B cell (primary cell): ENCODE results near the gene HOXD10. TPM values are rescaled to one million over a fixed set of nuclear protein-coding genes. Genes with fewer than 3 reads are reported as not detected.

Experiments
- ATAC-seq: fragments of 200-7000 bp; cut with Tn5 transposase; one replicate; pipeline ENCODE4 v1.10.0; 2021; ENCODE audit warnings: low read depth, mild to moderate bottlenecking, moderate number of reproducible peaks, moderate library complexity
- CTCF ChIA-PET: fragments of 350-600 bp; sonication (Branson Sonifier 250); formaldehyde crosslinking; loops from one replicate; lab custom pipeline; 2021; ENCODE audit warnings: antibody characterized with exemption, inconsistent platforms; lab: Charles Lee
- POLR2A ChIA-PET: fragments of 350-600 bp; sonication (Branson Sonifier 250); formaldehyde crosslinking; loops from one replicate; lab custom pipeline; 2021; ENCODE audit warnings: antibody characterized with exemption; lab: Charles Lee
- DNase-seq: peaks from one replicate; pipeline ENCODE4 v3.0.0; 2013
- H2AFZ ChIP-seq: 2 replicates; pipeline ENCODE4 v1.6.1; 2012; ENCODE audit warnings: mild to moderate bottlenecking, low read depth, low read length; ENCODE audit not compliant: insufficient read depth, poor library complexity, severe bottlenecking
- H3K27ac ChIP-seq, 2 donors: 1 replicate in 1 of 2; 2 replicates in 1 of 2; pipeline ENCODE4 v1.5.1; 2012 to 2013; ENCODE audit warnings: low read length in 2 of 2, mild to moderate bottlenecking in 2 of 2, moderate library complexity in 1 of 2
- H3K27me3 ChIP-seq, 4 experiments: fragments of 200-600 bp in 1 of 4; sonication (generic) in 1 of 4; replicated peaks in 1 of 4; 1 replicate in 2 of 4; 2 replicates in 2 of 4; pipeline versions ENCODE4 v1.6.1 to v1.7.0; 2013 to 2016; ENCODE audit warnings: low read length in 3 of 4, mild to moderate bottlenecking in 2 of 4, mixed read lengths in 1 of 4, moderate library complexity in 1 of 4; ENCODE audit not compliant: insufficient read depth in 4 of 4, control insufficient read depth in 3 of 4; ENCODE audit errors: control extremely low read depth in 1 of 4
- H3K36me3 ChIP-seq, 2 experiments: replicated peaks in 1 of 2; 1 replicate in 1 of 2; 2 replicates in 1 of 2; pipeline versions ENCODE4 v1.6.1 to v1.7.1; 2013; ENCODE audit warnings: low read length in 1 of 2; ENCODE audit not compliant: insufficient read depth in 2 of 2, control insufficient read depth in 1 of 2; ENCODE audit errors: control extremely low read depth in 1 of 2, extremely low read depth in 1 of 2
- H3K4me1 ChIP-seq, 2 donors: fragments of 200-600 bp in 1 of 2; sonication (generic) in 1 of 2; 1 replicate in 1 of 2; 2 replicates in 1 of 2; pipeline versions ENCODE4 v1.5.1 to v1.6.1; 2013 to 2017; ENCODE audit warnings: low read length in 2 of 2; ENCODE audit not compliant: control insufficient read depth in 2 of 2, insufficient read depth in 2 of 2
- H3K4me2 ChIP-seq: replicated peaks from 2 replicates; pipeline ENCODE3; 2012; ENCODE audit warnings: mild to moderate bottlenecking, low read depth, low read length; ENCODE audit not compliant: poor library complexity, severe bottlenecking
- H3K4me3 ChIP-seq, 5 experiments: fragments of 200-600 bp in 1 of 5; sonication (generic) in 1 of 5; 1 replicate in 3 of 5; 2 replicates in 2 of 5; pipeline versions ENCODE4 v1.5.1 to v1.7.0; 2011 to 2016; ENCODE audit warnings: low read length in 4 of 5, mild to moderate bottlenecking in 4 of 5, low read depth in 2 of 5, control low read depth in 1 of 5, moderate library complexity in 1 of 5; ENCODE audit not compliant: insufficient read depth in 1 of 5; ENCODE audit errors: control extremely low read depth in 1 of 5, extremely low read depth in 1 of 5
- H3K79me2 ChIP-seq: fragments of 200-600 bp; sonication (generic); one replicate; pipeline ENCODE4 v1.6.0; 2016; ENCODE audit warnings: low read length; ENCODE audit not compliant: control insufficient read depth, insufficient read depth
- H3K9ac ChIP-seq: fragments of 200-600 bp; sonication (generic); 2 replicates; pipeline ENCODE4 v1.6.1; 2017; ENCODE audit warnings: mild to moderate bottlenecking, low read length, moderate library complexity
- H3K9me3 ChIP-seq, 3 donors: one replicate each; pipeline versions ENCODE4 v1.6.1 to v1.7.1; 2013; ENCODE audit warnings: low read length in 2 of 3; ENCODE audit not compliant: control insufficient read depth in 2 of 3, insufficient read depth in 1 of 3; ENCODE audit errors: control extremely low read depth in 1 of 3
- H4K20me1 ChIP-seq: 2 replicates; pipeline ENCODE4 v1.6.0; 2012; ENCODE audit warnings: mild to moderate bottlenecking, low read length; ENCODE audit not compliant: insufficient read depth, control insufficient read depth, poor library complexity, severe bottlenecking
- H3K27ac Mint-ChIP-seq: one replicate; pipeline ENCODE4 v1.8.0; 2021; ENCODE audit warnings: mixed read lengths
- H3K27me3 Mint-ChIP-seq: one replicate; pipeline ENCODE4 v1.8.0; 2021; ENCODE audit warnings: mixed read lengths
- H3K4me1 Mint-ChIP-seq: one replicate; pipeline ENCODE4 v1.8.0; 2021; ENCODE audit warnings: mixed read lengths
- H3K4me3 Mint-ChIP-seq: one replicate; pipeline ENCODE4 v1.8.0; 2021; ENCODE audit warnings: mixed read lengths
- H3K9me3 Mint-ChIP-seq: one replicate; pipeline ENCODE4 v1.8.0; 2022; ENCODE audit warnings: mixed read lengths; ENCODE audit not compliant: insufficient read depth
- EZH2 ChIP-seq: IDR thresholded peaks from 2 replicates; pipeline ENCODE4 v1.6.1; 2012; ENCODE audit warnings: borderline replicate concordance, low read depth, mild to moderate bottlenecking, moderate library complexity, low read length; ENCODE audit not compliant: insufficient read depth, poor library complexity, severe bottlenecking
- WGBS: methylation state at CpG from one replicate; pipeline ENCODE4 v1.1.5; 2013; ENCODE audit warnings: missing lambda C conversion rate; ENCODE audit not compliant: insufficient coverage; 5-methylcytosine and 5-hydroxymethylcytosine counted together
- intact Hi-C: fragments of 100-400 bp; cut with micrococcal nuclease; formaldehyde crosslinking; loops from one replicate; pipeline ENCODE4 v1.10.0; 2022
- polyA plus RNA-seq: library from polyadenylated mRNA; depleted of rRNA; stranded (reverse); fragments of >200 nt; gene quantifications from 2 replicates; pipeline ENCODE4 v1.2.3, GENCODE V29; 2012
- total RNA-seq, 2 donors: library from RNA; stranded (reverse); fragments of 120-200 nt in 1 of 2; gene quantifications; 1 replicate in 1 of 2; 2 replicates in 1 of 2; pipeline versions ENCODE4 v1.2.3 to v1.2.4, GENCODE V29; 2013 to 2022
- TF ChIP-seq, protein P1 (sequence below): fragments of 200-600 bp; IDR thresholded peaks from one replicate; pipeline ENCODE4 v1.8.0; 2022; ENCODE audit warnings: antibody characterized with exemption, mild to moderate bottlenecking

The HOXD10 gene
- total and polyA plus RNA-seq, 2 donors (not counting 1 experiment from before 2014, with no cell fraction given) = not detected

DNA sequence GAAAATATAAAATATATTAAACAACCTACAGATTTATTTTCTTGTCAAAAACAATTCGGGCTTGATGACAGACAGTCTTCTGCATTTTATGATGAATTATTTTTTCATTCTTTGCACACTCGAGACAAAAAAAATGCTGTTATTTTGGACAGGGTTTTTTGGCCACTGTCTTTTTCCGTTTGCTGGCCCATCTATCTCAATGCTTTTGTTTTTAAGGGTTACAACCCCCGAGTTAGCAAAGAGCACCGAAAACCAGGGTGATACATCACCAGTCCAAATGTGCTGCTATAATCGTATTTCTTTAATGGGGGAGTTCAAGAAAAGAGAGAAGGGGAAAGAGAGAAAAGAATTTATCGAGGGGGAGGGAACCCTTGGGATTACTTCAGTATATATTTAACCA lies 40.5 kb upstream of the HOXD10 start:
- no peaks in the 10 kb centered on the region for H3K36me3 ChIP-seq
- CTCF ChIA-PET = interaction anchor here (2.4 kb wide), 1 partner anchor 51 kb away, joined by 9 read pairs; no protein-coding TSS in a partner anchor
- H2AFZ ChIP-seq = no peak overlapping the region
- peaks cover 3% of the 10 kb centered on the region for H3K9me3 Mint-ChIP-seq
- peaks cover 1 to 84% (median 67%) of the 10 kb centered on the region in 4 experiments for H3K27me3 ChIP-seq
- peaks cover 5% of the 10 kb centered on the region for H3K4me1 Mint-ChIP-seq
- peaks cover 5 to 38% (median 7%) of the 10 kb centered on the region in 3 donors for H3K9me3 ChIP-seq
- no peak overlapping the region for H3K4me3 ChIP-seq
- no peak overlapping the region for H3K4me2 ChIP-seq
- H3K27ac ChIP-seq = no peak overlapping the region
- no peaks in the 10 kb centered on the region for H4K20me1 ChIP-seq
- 31% methylated on average over 4 of the region's 7 CpGs for WGBS
- POLR2A ChIA-PET = no interaction called here
- no peak overlapping the region for H3K4me3 Mint-ChIP-seq
- peaks cover 3 to 24% of the 10 kb centered on the region in 2 donors for H3K4me1 ChIP-seq
- H3K9ac ChIP-seq = no peak overlapping the region
- peak; percentile 4 for DNase-seq
- no peak overlapping the region for H3K27ac Mint-ChIP-seq
- H3K79me2 ChIP-seq = no peaks in the 10 kb centered on the region
- no peak for ATAC-seq
- intact Hi-C loops = loop anchor here (5.0 kb wide), 1 partner anchor 56 kb away; no protein-coding TSS in a partner anchor
- H3K27me3 Mint-ChIP-seq = peaks cover 70% of the 10 kb centered on the region
- TF ChIP-seq, protein P1, sequence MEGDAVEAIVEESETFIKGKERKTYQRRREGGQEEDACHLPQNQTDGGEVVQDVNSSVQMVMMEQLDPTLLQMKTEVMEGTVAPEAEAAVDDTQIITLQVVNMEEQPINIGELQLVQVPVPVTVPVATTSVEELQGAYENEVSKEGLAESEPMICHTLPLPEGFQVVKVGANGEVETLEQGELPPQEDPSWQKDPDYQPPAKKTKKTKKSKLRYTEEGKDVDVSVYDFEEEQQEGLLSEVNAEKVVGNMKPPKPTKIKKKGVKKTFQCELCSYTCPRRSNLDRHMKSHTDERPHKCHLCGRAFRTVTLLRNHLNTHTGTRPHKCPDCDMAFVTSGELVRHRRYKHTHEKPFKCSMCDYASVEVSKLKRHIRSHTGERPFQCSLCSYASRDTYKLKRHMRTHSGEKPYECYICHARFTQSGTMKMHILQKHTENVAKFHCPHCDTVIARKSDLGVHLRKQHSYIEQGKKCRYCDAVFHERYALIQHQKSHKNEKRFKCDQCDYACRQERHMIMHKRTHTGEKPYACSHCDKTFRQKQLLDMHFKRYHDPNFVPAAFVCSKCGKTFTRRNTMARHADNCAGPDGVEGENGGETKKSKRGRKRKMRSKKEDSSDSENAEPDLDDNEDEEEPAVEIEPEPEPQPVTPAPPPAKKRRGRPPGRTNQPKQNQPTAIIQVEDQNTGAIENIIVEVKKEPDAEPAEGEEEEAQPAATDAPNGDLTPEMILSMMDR = no peak
- TF ChIP-seq EZH2 = no peak

DNA sequence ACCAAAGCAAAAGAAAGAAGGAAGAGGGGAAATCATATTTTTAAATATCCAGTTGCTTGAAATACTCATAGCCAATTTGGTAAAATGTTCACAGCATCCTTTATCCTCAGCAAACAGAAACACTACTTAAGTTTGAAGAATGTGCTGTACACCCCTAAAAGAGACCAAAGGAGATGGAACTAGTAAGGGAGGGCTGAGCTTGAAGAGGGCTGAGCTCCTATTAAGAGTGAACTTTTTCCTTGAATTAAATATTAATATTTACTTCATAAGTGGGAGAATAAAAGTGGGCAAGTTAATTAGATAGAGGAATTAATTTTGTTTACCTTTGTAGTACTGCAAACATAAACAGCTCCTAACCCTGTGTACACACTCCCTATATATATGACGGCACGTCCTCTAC lies 39.8 kb upstream of the HOXD10 start:
- H3K27me3 ChIP-seq = peaks cover 1 to 84% (median 69%) of the 10 kb centered on the region in 4 experiments
- ChIA-PET CTCF (interaction anchor here (2.4 kb wide), 1 partner anchor 50 kb away, joined by 9 read pairs; no protein-coding TSS in a partner anchor), POLR2A (no interaction called here)
- H3K4me3 ChIP-seq = no peak overlapping the region
- H3K4me1 ChIP-seq = peaks cover 3 to 24% of the 10 kb centered on the region in 2 donors
- Mint-ChIP-seq H3K4me1 (peaks cover 5% of the 10 kb centered on the region), H3K27me3 (peaks cover 72% of the 10 kb centered on the region), H3K9me3 (peaks cover 3% of the 10 kb centered on the region), H3K4me3 (no peak overlapping the region), H3K27ac (no peak overlapping the region)
- H3K9me3 ChIP-seq = peaks cover 7 to 38% (median 9%) of the 10 kb centered on the region in 3 donors
- no peaks in the 10 kb centered on the region for H3K36me3 ChIP-seq
- H3K4me2 ChIP-seq = no peak overlapping the region
- no peaks in the 10 kb centered on the region for H3K79me2 ChIP-seq
- TF ChIP-seq, protein P1 = no peak
- TF ChIP-seq EZH2 = no peak
- no peak overlapping the region for H3K27ac ChIP-seq
- no peaks in the 10 kb centered on the region for H4K20me1 ChIP-seq
- ATAC-seq = no peak
- no peak overlapping the region for H2AFZ ChIP-seq
- H3K9ac ChIP-seq = no peak overlapping the region
- no CpG with 5 or more reads among the region's 2 CpGs for WGBS
- intact Hi-C loops = loop anchor here (5.0 kb wide), 1 partner anchor 56 kb away; no protein-coding TSS in a partner anchor
- peak; percentile 5 for DNase-seq
